ENCODE data around the gene SWI5. TPM values are rescaled to one million over a fixed set of nuclear protein-coding genes. Genes with fewer than 3 reads are reported as not detected.
"Not testable (repeated sequence)": the region's sequence is repeated elsewhere in the genome, so short reads cannot be mapped to it uniquely, and the experiment has no call there.

The SWI5 gene
- 29.2 and 32.1 TPM in 2 replicates for total RNA-seq (2012; rRNA removed)

DNA sequence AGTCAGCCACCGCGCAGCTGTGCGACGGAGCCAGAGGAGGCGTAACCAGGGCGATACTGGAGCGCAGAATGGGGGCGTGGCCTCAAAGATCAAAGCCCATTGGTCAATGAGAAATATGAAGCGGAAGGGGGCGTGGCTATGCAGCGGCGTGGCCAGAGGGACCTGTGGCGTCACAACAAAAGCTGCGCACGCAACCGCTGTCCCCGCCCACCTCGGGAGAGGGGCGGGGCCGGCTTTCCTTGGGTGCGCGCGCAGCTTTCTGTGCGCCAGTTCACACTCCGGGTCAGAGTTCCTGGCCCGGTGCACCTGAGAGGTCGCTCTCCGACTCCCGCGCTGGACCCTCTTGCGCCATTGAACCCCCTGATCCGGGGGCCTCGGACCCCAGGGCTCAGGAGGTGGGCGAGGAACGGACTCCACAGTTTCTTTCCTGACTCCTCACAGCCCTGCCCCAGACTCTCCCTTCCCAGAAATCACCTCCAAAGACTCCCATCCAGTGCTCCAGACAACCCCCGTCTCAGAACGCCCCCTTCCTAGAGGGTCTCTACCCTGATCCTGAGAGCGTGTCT is at the start of gene SWI5:
Gene SWI5 (plus strand): TSS at position 269 of the 566 bp plus-strand sequence.
- Histone ChIP-seq H3K36me3 (ENCODE audit: insufficient read depth, low read length) (peaks cover 23% of the 10 kb centered on the region), H3K4me1 (ENCODE audit: control insufficient read depth, insufficient read depth, low read length) (peaks cover 18% of the 10 kb centered on the region), H3K9me3 (replicated peaks; ENCODE audit: low read length) (no peaks in the 10 kb centered on the region), H3K4me3 (ENCODE audit: low read length) (peak within 1 kb of the TSS; percentile 90), H3K27me3 (ENCODE audit: control insufficient read depth, insufficient read depth, low read length) (no peaks in the 10 kb centered on the region), H3K9ac (ENCODE audit: low read depth, low read length) (peak within 1 kb of the TSS; percentile 99), H3K4me2 (ENCODE audit: low read length) (peak within 1 kb of the TSS; percentile 98)

DNA sequence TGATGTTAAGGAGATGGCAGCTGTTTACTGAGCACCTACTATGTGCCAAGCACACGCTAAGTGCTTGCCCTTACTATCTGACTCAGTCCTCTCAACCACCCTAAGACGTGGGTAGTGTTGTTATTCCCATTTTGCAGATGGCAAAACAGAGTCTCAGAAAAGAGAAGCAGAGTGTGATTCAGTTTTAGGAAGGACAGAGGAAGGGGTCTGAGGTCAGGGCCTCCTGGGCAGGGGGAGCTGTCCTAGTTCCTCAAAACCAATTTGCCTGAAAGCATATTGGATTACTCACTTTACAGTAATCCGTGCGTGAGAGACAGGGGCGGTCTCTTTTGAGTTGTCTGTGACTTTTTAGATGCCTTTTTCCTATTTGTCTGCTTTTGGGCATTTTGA is 49.7 kb upstream of the SWI5 start:
- Histone ChIP-seq H3K27me3 (ENCODE audit: control insufficient read depth, insufficient read depth, low read length) (peaks cover 20% of the 10 kb centered on the region), H3K4me3 (ENCODE audit: low read length) (no peak overlapping the region), H3K9ac (ENCODE audit: low read depth, low read length) (no peak overlapping the region), H3K4me2 (ENCODE audit: low read length) (no peak overlapping the region), H3K9me3 (replicated peaks; ENCODE audit: low read length) (no peaks in the 10 kb centered on the region), H3K4me1 (ENCODE audit: control insufficient read depth, insufficient read depth, low read length) (no peaks in the 10 kb centered on the region), H3K36me3 (ENCODE audit: insufficient read depth, low read length) (no peaks in the 10 kb centered on the region)

DNA sequence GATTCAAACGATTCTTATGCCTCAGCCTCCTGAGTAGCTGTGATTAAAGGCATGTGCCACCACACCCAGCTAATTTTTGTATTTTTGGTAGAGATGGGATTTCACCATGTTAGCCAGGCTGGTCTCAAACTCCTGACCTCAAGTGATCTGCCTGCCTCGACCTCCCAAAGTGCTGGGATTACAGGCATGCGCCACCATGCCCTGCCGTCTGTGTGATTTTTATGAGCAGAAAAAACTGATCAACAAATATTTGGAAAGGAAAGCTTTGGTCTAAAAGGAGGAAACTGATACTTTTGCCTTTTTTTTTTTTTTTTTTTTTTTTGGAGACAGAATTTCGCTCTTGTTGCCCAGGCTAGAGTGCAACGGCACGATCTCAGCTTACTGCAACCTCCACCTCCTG is 45.2 kb upstream of the SWI5 start:
- not testable (repeated sequence) for H3K4me1 ChIP-seq (ENCODE audit: control insufficient read depth, insufficient read depth, low read length); H3K4me2 ChIP-seq (ENCODE audit: low read length); H3K4me3 ChIP-seq (ENCODE audit: low read length); H3K36me3 ChIP-seq (ENCODE audit: insufficient read depth, low read length); H3K9ac ChIP-seq (ENCODE audit: low read depth, low read length); H3K9me3 ChIP-seq (replicated peaks; ENCODE audit: low read length)
- peaks cover 28% of the 10 kb centered on the region for H3K27me3 ChIP-seq (ENCODE audit: control insufficient read depth, insufficient read depth, low read length)

DNA sequence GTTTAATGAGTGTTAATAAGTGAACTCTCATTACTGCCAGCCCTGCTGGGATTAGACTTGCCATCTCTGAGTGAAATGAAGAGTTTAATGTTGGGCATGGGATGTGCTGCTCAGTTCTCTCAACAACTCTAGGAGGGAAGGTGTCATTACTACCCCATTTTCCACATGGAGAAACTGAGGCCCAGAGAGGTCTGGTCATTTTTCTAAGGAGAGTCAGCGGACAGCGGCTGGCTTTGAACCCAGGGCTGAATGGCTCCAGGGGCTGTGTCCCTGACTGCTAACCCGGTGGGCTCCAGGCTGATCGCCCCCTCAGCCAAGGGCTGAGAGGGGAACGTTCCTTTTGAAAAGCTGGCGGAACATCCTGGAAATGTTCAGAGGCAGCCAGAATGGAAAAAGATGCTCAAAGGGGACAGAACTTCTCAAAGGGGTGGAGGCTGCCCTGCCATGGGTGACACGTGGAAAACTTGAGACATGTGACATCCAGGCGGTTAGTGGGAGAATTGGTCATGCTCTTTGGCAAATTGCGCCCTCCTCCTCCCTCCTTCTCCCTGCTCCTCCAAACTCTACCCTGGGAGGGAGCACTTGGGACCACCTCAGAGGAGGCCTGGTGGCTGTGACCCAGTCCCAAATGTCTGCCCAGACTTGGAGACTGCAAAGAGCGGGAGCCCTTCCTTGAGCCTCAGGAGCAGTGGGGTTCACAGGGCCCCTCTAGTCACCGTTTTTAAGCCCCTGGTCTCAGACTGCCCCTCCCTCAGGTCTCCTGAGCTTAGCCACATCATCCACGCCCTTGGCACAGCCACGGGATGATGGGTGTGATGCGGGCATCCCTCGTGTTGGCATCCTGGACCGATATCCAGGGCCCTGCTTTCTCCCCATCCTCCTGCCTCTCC is 44.2 kb upstream of the SWI5 start:
- Histone ChIP-seq H3K9me3 (replicated peaks; ENCODE audit: low read length) (no peaks in the 10 kb centered on the region), H3K9ac (ENCODE audit: low read depth, low read length) (no peak overlapping the region), H3K4me1 (ENCODE audit: control insufficient read depth, insufficient read depth, low read length) (no peaks in the 10 kb centered on the region), H3K4me3 (ENCODE audit: low read length) (no peak overlapping the region), H3K36me3 (ENCODE audit: insufficient read depth, low read length) (no peaks in the 10 kb centered on the region), H3K4me2 (ENCODE audit: low read length) (no peak overlapping the region), H3K27me3 (ENCODE audit: control insufficient read depth, insufficient read depth, low read length) (peaks cover 23% of the 10 kb centered on the region)

DNA sequence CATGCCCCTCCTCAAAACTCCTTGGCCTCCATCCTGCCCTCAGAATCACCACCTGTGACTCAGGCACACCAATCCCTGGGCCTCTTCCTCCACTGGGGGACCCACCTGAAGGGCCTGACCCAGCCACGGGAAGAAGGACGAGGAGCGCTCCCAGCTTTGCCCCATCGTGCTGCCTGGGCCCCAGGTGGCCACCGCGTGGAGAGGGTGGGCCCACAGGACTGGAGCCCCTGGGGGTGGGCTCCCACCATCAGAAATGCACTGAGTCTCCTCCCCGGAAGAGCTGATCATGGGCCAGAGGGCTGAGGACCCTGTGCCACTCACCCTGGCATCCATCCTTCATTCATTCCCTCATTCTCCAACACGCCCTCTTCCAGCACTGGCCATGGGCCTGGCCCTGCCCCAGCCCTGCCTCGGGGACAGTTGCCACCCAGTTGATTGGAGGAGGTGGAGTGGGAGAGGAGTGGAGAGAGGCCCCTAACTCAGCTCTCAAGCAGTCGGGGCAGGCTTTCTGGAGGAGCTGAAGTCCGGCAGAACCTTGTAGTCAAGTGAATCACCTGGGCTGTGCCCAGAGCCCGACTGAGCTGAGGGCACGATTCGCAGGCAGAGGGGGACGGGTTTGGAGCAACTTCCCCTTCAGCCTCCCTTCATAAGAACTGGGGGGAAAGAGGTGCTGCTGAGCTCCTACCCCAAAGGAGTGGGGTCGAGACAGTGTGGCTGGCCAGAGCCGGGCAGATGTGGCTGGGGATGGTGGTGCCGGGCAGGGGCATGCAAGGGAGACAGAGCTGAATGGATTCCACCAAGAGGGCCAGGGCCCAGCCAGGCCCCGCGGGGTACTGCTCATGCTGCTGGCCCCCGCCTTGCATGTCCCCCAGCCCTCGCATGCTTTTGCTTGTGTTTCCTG is 43.3 kb upstream of the SWI5 start:
- no peaks in the 10 kb centered on the region for H3K4me1 ChIP-seq (ENCODE audit: control insufficient read depth, insufficient read depth, low read length)
- no peak overlapping the region for H3K4me3 ChIP-seq (ENCODE audit: low read length)
- no peak overlapping the region for H3K9ac ChIP-seq (ENCODE audit: low read depth, low read length)
- no peaks in the 10 kb centered on the region for H3K9me3 ChIP-seq (replicated peaks; ENCODE audit: low read length)
- H3K36me3 ChIP-seq (ENCODE audit: insufficient read depth, low read length), result no peaks in the 10 kb centered on the region
- H3K4me2 ChIP-seq (ENCODE audit: low read length), result no peak overlapping the region
- H3K27me3 ChIP-seq (ENCODE audit: control insufficient read depth, insufficient read depth, low read length), result peaks cover 23% of the 10 kb centered on the region

DNA sequence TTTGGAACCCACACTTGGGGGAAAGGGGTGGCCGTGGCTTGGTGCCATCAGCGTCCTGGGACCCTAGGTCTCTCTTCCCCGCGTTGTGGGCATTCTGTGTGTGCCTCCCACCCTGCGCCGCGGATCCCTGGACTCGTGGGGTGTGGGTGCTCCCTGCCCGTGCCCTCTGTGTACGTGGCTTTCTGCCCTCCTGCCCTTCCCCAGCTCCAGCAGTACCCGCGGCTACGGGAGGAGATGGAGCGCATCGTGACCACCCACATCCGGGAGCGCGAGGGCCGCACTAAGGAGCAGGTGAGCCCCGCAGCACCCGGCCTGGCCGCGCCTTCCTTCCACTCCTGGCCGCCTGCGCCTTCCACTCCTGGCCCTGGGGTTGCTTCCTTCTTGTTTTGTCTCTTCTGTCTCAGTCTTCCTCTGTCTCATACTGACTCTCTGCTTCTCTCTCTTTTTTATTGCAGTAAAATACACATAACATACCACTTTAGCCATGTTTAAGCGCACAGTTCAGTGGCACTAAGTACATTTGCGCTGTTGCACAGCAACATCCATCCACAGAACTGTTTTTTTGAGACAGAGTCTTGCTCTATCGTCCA is 42.2 kb upstream of the SWI5 start:
- Histone ChIP-seq H3K36me3 (ENCODE audit: insufficient read depth, low read length) (no peaks in the 10 kb centered on the region), H3K4me2 (ENCODE audit: low read length) (no peak overlapping the region), H3K4me3 (ENCODE audit: low read length) (no peak overlapping the region), H3K27me3 (ENCODE audit: control insufficient read depth, insufficient read depth, low read length) (peaks cover 24% of the 10 kb centered on the region), H3K9me3 (replicated peaks; ENCODE audit: low read length) (no peaks in the 10 kb centered on the region), H3K4me1 (ENCODE audit: control insufficient read depth, insufficient read depth, low read length) (no peaks in the 10 kb centered on the region), H3K9ac (ENCODE audit: low read depth, low read length) (no peak overlapping the region)

DNA sequence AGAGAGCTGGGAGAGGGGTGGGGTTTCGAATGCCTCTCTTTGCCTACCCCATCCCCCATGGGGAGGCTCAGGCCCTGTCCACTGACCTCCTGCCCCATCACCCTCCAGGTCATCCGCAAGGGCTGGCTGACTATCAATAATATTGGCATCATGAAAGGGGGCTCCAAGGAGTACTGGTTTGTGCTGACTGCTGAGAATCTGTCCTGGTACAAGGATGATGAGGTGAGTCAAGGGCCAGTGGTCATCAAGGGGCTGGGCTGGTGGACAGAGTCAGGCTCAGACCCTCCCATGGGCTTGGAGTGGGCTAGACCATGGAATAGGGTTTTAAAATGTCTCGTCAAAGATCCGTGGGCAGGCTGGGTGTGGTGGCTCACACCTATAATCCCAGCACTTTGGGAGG is 34.0 kb upstream of the SWI5 start:
- H3K36me3 ChIP-seq (ENCODE audit: insufficient read depth, low read length), result no peaks in the 10 kb centered on the region

DNA sequence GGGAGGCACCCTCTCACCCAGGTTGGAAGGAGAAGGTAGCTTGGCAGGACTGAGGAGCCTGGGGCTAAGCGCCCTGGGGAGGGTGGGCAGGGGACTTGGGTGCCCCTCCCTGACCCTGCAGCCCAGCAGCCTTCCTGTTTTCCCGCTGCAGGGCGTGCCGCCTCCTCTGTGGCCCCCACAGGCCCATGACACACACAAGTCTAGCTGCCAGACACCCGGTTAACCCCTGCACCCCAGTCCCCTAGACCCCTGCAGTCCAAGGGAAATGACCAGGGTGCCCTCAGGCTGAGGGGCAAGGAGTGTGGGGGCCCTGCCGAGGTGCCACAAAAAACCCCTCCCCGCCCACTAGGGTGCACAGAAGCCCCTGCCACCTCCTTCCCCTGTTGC is 33.3 kb upstream of the SWI5 start:
- no peak overlapping the region for H3K9ac ChIP-seq (ENCODE audit: low read depth, low read length)
- H3K4me3 ChIP-seq (ENCODE audit: low read length), result no peak overlapping the region
- H3K9me3 ChIP-seq (replicated peaks; ENCODE audit: low read length), result no peaks in the 10 kb centered on the region
- peaks cover 3% of the 10 kb centered on the region for H3K27me3 ChIP-seq (ENCODE audit: control insufficient read depth, insufficient read depth, low read length)
- peaks cover 7% of the 10 kb centered on the region for H3K4me1 ChIP-seq (ENCODE audit: control insufficient read depth, insufficient read depth, low read length)
- no peak overlapping the region for H3K4me2 ChIP-seq (ENCODE audit: low read length)
- no peaks in the 10 kb centered on the region for H3K36me3 ChIP-seq (ENCODE audit: insufficient read depth, low read length)

More for the DNA sequence above, 34.0 kb upstream of the SWI5 start:
- Histone ChIP-seq H3K4me3 (ENCODE audit: low read length) (no peak overlapping the region), H3K4me1 (ENCODE audit: control insufficient read depth, insufficient read depth, low read length) (peaks cover 7% of the 10 kb centered on the region), H3K27me3 (ENCODE audit: control insufficient read depth, insufficient read depth, low read length) (peaks cover 3% of the 10 kb centered on the region), H3K9ac (ENCODE audit: low read depth, low read length) (no peak overlapping the region), H3K9me3 (replicated peaks; ENCODE audit: low read length) (no peaks in the 10 kb centered on the region), H3K4me2 (ENCODE audit: low read length) (no peak overlapping the region)

DNA sequence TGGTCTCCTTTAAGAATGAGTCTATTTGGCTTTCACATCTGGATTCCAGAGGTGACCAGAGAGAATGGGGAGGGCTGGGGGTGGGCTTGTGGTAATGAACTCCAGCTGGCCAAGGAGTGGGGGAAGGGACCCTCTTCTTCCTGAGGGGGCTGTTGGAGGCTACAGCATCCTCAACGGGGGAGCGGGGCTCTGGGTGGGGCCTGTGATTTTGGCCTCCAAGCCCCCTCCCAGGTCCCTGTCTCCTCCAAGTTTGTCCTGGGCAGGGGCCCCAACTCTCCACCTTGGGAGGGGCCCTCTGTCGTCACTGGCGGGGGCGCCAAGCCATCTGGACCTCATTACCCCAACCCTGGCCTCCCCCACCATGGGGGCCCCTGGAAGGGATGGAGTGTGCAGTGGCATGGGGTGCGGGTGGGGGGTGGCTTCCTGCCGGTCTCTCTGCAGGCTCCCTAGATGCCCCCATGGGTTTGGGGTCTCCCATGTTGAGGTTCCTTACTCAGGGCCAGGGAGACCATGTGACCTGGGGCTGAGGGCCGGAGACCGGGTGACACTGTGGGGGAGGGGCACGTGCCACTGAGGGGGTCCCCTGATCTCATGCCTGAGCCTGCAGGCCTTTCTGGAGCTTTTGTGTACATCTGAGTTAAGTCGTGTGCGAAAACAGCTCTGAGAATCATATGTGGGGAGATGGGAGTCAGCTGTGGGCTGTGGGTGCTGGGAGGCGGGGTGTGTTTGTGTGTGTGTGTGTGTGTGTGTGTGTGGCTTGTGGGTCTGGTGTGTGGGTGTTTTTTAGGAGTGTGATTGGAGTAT is 32.7 kb upstream of the SWI5 start:
- Histone ChIP-seq H3K9me3 (replicated peaks; ENCODE audit: low read length) (no peaks in the 10 kb centered on the region), H3K4me3 (ENCODE audit: low read length) (no peak overlapping the region), H3K36me3 (ENCODE audit: insufficient read depth, low read length) (no peaks in the 10 kb centered on the region), H3K4me1 (ENCODE audit: control insufficient read depth, insufficient read depth, low read length) (peaks cover 7% of the 10 kb centered on the region), H3K27me3 (ENCODE audit: control insufficient read depth, insufficient read depth, low read length) (peaks cover 3% of the 10 kb centered on the region), H3K9ac (ENCODE audit: low read depth, low read length) (no peak overlapping the region), H3K4me2 (ENCODE audit: low read length) (no peak overlapping the region)

DNA sequence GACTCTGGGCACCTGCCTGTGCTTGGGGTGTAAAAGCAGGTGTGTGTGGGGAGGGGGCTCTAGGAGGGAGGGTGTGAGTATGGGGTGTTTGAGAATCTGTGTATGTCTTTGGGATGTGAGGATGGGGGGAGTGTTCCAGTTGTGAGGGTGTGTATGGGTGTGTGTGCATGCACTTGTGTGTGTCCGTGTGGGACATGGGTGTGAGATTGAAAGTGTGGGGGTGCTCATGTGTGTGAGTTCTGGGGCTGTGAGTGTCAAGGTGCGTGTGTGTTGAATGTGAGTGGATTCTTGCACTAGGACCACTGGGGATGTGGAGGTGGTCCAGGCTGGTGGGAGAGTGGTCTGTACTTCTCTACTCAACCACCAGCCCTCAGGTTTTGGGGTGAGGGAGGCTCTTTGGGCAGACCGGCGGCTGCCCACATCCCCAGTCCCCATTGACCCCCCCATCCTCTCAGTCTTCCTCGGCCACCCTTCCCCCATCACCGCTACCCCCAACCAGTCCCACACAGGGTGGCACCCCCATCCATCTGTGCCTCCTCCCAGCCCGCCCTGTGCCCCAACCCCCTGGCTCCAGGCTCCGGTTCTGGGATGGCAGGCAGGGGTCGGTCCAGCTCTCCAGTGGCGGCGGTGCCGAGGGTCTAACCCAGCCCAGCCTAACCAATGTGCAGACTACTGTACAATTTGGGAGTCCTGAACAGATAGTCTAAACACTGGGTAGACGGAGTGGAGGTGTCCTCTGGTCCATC is 31.8 kb upstream of the SWI5 start:
- Histone ChIP-seq H3K9ac (ENCODE audit: low read depth, low read length) (no peak overlapping the region), H3K4me3 (ENCODE audit: low read length) (no peak overlapping the region), H3K4me1 (ENCODE audit: control insufficient read depth, insufficient read depth, low read length) (peaks cover 7% of the 10 kb centered on the region)

More for the DNA sequence above, 31.8 kb upstream of the SWI5 start:
- Histone ChIP-seq H3K36me3 (ENCODE audit: insufficient read depth, low read length) (no peaks in the 10 kb centered on the region), H3K27me3 (ENCODE audit: control insufficient read depth, insufficient read depth, low read length) (no peaks in the 10 kb centered on the region), H3K9me3 (replicated peaks; ENCODE audit: low read length) (no peaks in the 10 kb centered on the region), H3K4me2 (ENCODE audit: low read length) (no peak overlapping the region)
